Stimulated activated CD4-positive, alpha-beta T cell treated with anti-CD3 and anti-CD28 coated beads, Interleukin-12 subunit alpha, Interleukin-12 subunit beta, amount 100 ng/mL, for 48 hours (primary cell): Measurements from ENCODE around the gene GNAQ.

Experiments
- DNase-seq, 3 donors: peaks; one replicate each; pipeline ENCODE4 v3.0.0-alpha.2; 2020; ENCODE audit warnings: low read depth in 2 of 3, low spot score in 1 of 3

The GNAQ gene

GRCh38 chr9:78004478-78005229 lies 27.0 kb downstream of the GNAQ start:
- DNase-seq = no peak

GRCh38 chr9:78003730-78004129 lies 27.9 kb downstream of the GNAQ start:
- DNase-seq = no peak

GRCh38 chr9:78001946-78002731 lies 29.5 kb downstream of the GNAQ start:
- no peak for DNase-seq

GRCh38 chr9:78000221-78000620 lies 31.4 kb downstream of the GNAQ start:
- DNase-seq = no peak

GRCh38 chr9:77999231-77999631 lies 32.4 kb downstream of the GNAQ start:
- DNase-seq = no peak

- no peak for DNase-seq
Measured at GRCh38 chr9:77997611-77998284, 33.9 kb downstream of the GNAQ start.

- no peak for DNase-seq
Measured at GRCh38 chr9:77996696-77997095, 34.9 kb downstream of the GNAQ start.

GRCh38 chr9:77991191-77991590 lies 40.4 kb downstream of the GNAQ start:
- no peak for DNase-seq

- DNase-seq = no peak
Measured at GRCh38 chr9:77989909-77990308, 41.7 kb downstream of the GNAQ start.

- DNase-seq = no peak
Measured at GRCh38 chr9:77989458-77989857, 42.2 kb downstream of the GNAQ start.

- no peak for DNase-seq
Measured at GRCh38 chr9:77988630-77989029, 43.0 kb downstream of the GNAQ start.

- no peak for DNase-seq
Measured at GRCh38 chr9:77987880-77988525, 43.6 kb downstream of the GNAQ start.

GRCh38 chr9:77987081-77987656 lies 44.4 kb downstream of the GNAQ start:
- no peak for DNase-seq

- DNase-seq = no peak
Measured at GRCh38 chr9:77985996-77986395, 45.6 kb downstream of the GNAQ start.

- DNase-seq = no peak
Measured at GRCh38 chr9:77983320-77983662, 48.3 kb downstream of the GNAQ start.

GRCh38 chr9:77982581-77983319 lies 48.9 kb downstream of the GNAQ start:
- DNase-seq = no peak

GRCh38 chr9:77981907-77982306 lies 49.7 kb downstream of the GNAQ start:
- no peak for DNase-seq

GRCh38 chr9:77981332-77981731 lies 50.3 kb downstream of the GNAQ start:
- no peak for DNase-seq

GRCh38 chr9:77980622-77981021 lies 51.0 kb downstream of the GNAQ start:
- DNase-seq = no peak

- peak in 1 of 3 donors; percentile 10 for DNase-seq
Measured at GRCh38 chr9:77978086-77978781, 53.4 kb downstream of the GNAQ start.
